Testis (tissue), 2 donors: ENCODE measurements around the gene MMP24.

Source experiments
- POLR2A ChIP-seq: fragments of 450-650 bp; IDR thresholded peaks from one replicate; pipeline ENCODE4 v1.6.1; 2017; ENCODE audit warnings: antibody characterized with exemption, mild to moderate bottlenecking, moderate library complexity
- TF ChIP-seq, protein P1 (sequence below), 3 experiments: fragments of 450-650 bp in 2 of 3; fragments of 200-600 bp in 1 of 3; sonication (generic) in 1 of 3; IDR thresholded peaks; one replicate each; pipeline ENCODE4 v1.5.1; 2016 to 2019; ENCODE audit warnings: antibody characterized with exemption in 3 of 3, mild to moderate bottlenecking in 2 of 3, moderate library complexity in 1 of 3

DNA sequence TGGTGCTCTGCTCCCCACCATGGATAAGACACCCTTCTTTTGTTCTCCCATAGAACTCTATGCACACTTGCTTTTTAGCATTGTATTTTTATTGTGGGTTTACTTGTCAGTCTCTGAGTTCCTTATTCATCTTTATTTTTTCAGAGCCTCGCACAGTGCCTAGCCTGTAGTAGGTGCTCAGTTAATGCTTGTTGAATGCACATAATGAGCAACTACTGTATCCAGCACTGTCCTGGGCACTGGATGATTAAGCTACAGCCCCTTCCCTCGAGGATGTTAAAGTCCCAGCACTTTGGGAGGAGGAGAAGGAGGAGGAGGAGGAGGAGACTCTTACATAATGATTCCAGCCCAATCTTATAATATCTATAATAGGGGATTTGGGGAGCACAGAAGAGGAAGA is 16.8 kb downstream of the MMP24 start:
- TF ChIP-seq, protein P1, sequence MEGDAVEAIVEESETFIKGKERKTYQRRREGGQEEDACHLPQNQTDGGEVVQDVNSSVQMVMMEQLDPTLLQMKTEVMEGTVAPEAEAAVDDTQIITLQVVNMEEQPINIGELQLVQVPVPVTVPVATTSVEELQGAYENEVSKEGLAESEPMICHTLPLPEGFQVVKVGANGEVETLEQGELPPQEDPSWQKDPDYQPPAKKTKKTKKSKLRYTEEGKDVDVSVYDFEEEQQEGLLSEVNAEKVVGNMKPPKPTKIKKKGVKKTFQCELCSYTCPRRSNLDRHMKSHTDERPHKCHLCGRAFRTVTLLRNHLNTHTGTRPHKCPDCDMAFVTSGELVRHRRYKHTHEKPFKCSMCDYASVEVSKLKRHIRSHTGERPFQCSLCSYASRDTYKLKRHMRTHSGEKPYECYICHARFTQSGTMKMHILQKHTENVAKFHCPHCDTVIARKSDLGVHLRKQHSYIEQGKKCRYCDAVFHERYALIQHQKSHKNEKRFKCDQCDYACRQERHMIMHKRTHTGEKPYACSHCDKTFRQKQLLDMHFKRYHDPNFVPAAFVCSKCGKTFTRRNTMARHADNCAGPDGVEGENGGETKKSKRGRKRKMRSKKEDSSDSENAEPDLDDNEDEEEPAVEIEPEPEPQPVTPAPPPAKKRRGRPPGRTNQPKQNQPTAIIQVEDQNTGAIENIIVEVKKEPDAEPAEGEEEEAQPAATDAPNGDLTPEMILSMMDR (IDR thresholded peaks at IDR 0.05) = no peak
- TF ChIP-seq POLR2A = no peak
